ENCODE data around the gene LSM11.

LSM11 gene

GRCh38 chr5:157802736-157803135 is 59.2 kb downstream of the LSM11 start:
- H3K36me3 ChIP-seq, result peaks cover 48% of the 10 kb centered on the region

DNA sequence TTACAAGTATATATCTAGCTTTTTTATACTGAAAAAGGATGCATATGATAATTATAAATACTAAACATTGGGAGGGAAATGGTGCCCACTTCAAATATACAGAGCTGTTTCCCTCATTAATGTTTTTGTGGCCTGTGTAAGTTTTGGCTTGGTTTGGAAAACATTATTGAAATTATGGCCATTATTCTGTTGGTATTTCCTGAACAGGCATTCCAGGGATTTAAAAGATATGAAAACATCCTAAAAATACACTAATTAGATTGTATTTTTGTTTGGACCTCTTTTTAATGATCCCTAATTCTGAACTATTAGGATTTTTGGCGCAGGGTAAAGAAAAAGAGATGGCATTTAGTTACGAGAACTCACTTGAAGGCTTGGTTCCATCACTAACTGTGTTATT is 64.5 kb downstream of the LSM11 start:
- Histone ChIP-seq H3K4me3 (ENCODE audit: low read depth, low read length) (no peak overlapping the region), H3K4me1 (no peaks in the 10 kb centered on the region), H3K27me3 (no peaks in the 10 kb centered on the region), H3K36me3 (peaks cover 73% of the 10 kb centered on the region), H3K9me3 (no peaks in the 10 kb centered on the region)
- DNase-seq, result no peak
- TF ChIP-seq CTCF (IDR thresholded peaks at IDR 0.05; ENCODE audit: low read depth, low read length), result no peak

More at GRCh38 chr5:157802736-157803135, 59.2 kb downstream of the LSM11 start:
- DNase-seq, result no peak
- no peak overlapping the region for H3K4me3 ChIP-seq (ENCODE audit: low read depth, low read length)
- H3K9me3 ChIP-seq, result no peaks in the 10 kb centered on the region
- no peaks in the 10 kb centered on the region for H3K27me3 ChIP-seq
- no peaks in the 10 kb centered on the region for H3K4me1 ChIP-seq
- no peak for TF ChIP-seq CTCF (IDR thresholded peaks at IDR 0.05; ENCODE audit: low read depth, low read length)
